Karpas-422 (cell line): ENCODE data around the gene NUP188. TPM values are rescaled to one million over a fixed set of nuclear protein-coding genes. Genes with fewer than 3 reads are reported as not detected.
"Not testable (repeated sequence)": the region's sequence is repeated elsewhere in the genome, so short reads cannot be mapped to it uniquely, and the experiment has no call there.

Experiments
- DNase-seq: peaks from one replicate; pipeline ENCODE4 v3.0.0-alpha.2; 2015
- H2AFZ ChIP-seq: fragments of 200-600 bp; sonication (generic); 2 replicates; pipeline ENCODE4 v1.6.1; 2014; ENCODE audit warnings: antibody characterized with exemption, low read length, mixed read lengths
- H3K27ac ChIP-seq: fragments of 200-600 bp; sonication (generic); 2 replicates; pipeline ENCODE4 v1.5.1; 2014; ENCODE audit warnings: mild to moderate bottlenecking, low read length, moderate library complexity
- H3K27me3 ChIP-seq: fragments of 200-600 bp; sonication (generic); 2 replicates; pipeline ENCODE4 v1.6.1; 2014; ENCODE audit warnings: low read length, mixed read lengths
- H3K36me3 ChIP-seq: fragments of 200-600 bp; sonication (generic); 2 replicates; pipeline ENCODE4 v1.6.1; 2014; ENCODE audit warnings: low read length, mixed read lengths; ENCODE audit not compliant: insufficient read depth
- H3K4me1 ChIP-seq: fragments of 200-600 bp; sonication (generic); 2 replicates; pipeline ENCODE4 v1.6.1; 2014; ENCODE audit warnings: mild to moderate bottlenecking, low read length, mixed read lengths
- H3K4me2 ChIP-seq: fragments of 200-600 bp; sonication (generic); 2 replicates; pipeline ENCODE4 v1.6.1; 2014; ENCODE audit warnings: low read length, low read depth, mild to moderate bottlenecking; ENCODE audit not compliant: poor library complexity, severe bottlenecking
- H3K4me3 ChIP-seq: fragments of 200-600 bp; sonication (generic); 2 replicates; pipeline ENCODE4 v1.5.1; 2014; ENCODE audit warnings: mild to moderate bottlenecking, antibody characterized with exemption, low read length, mixed read lengths
- H3K79me2 ChIP-seq: fragments of 200-600 bp; sonication (generic); 2 replicates; pipeline ENCODE4 v1.6.1; 2014; ENCODE audit warnings: mild to moderate bottlenecking, low read length, mixed read lengths
- H3K9ac ChIP-seq: fragments of 200-600 bp; sonication (generic); 2 replicates; pipeline ENCODE4 v1.6.0; 2014; ENCODE audit warnings: low read length
- H3K9me2 ChIP-seq: fragments of 200-600 bp; sonication (generic), shearing (Covaris generic); replicated peaks from 2 replicates; pipeline ENCODE4 v1.6.0; 2014; ENCODE audit warnings: mild to moderate bottlenecking, low read length, moderate library complexity; ENCODE audit not compliant: insufficient read depth
- H3K9me3 ChIP-seq: fragments of 300-700, 200-600 bp; sonication (generic); 2 replicates; pipeline ENCODE4 v1.6.1; 2014; ENCODE audit warnings: low read length, mixed read lengths
- H4K20me1 ChIP-seq: fragments of 200-600 bp; sonication (generic); 2 replicates; pipeline ENCODE4 v1.6.1; 2014; ENCODE audit warnings: mild to moderate bottlenecking, antibody characterized with exemption, low read length, low read depth; ENCODE audit not compliant: insufficient read depth
- total RNA-seq: library from RNA; depleted of rRNA; stranded (reverse); fragments of >200 nt; shearing (Covaris generic); gene quantifications from 2 replicates; pipeline ENCODE4 v1.2.3, GENCODE V29; 2014; ENCODE audit warnings: low replicate concordance

NUP188 gene
- total RNA-seq, 1 experiment from 2014 or later, result 32.1 TPM

- not testable (repeated sequence) for DNase-seq, H3K27me3 ChIP-seq, H4K20me1 ChIP-seq, H3K9me2 ChIP-seq, H2AFZ ChIP-seq, H3K4me3 ChIP-seq, H3K36me3 ChIP-seq, H3K9ac ChIP-seq, H3K9me3 ChIP-seq, H3K27ac ChIP-seq, H3K4me2 ChIP-seq
- H3K79me2 ChIP-seq, result peaks cover 35% of the 10 kb centered on the region
- H3K4me1 ChIP-seq, result peaks cover 19% of the 10 kb centered on the region
Measured at GRCh38 chr9:128944966-128945365, 2.5 kb upstream of the NUP188 start.

GRCh38 chr9:128945798-128946501 is 1.5 kb upstream of the NUP188 start:
- DNase-seq, result no peak
- H3K4me3 ChIP-seq, result peak overlapping the region; percentile 97; the same call in 1 of the 2 replicates
- H3K27ac ChIP-seq, result no peak overlapping the region
- H2AFZ ChIP-seq, result no peak overlapping the region
- H3K4me2 ChIP-seq, result peak overlapping the region; percentile 98
- no peaks in the 10 kb centered on the region for H3K27me3 ChIP-seq
- 0 out of 2 replicates have a peak, but pooled peaks cover 3% of the 10 kb centered on the region for H3K36me3 ChIP-seq
- H3K9ac ChIP-seq, result peak overlapping the region; percentile 97
- H3K9me2 ChIP-seq, result no peaks in the 10 kb centered on the region
- H3K79me2 ChIP-seq, result peaks cover 35% of the 10 kb centered on the region
- peaks cover 19% of the 10 kb centered on the region for H3K4me1 ChIP-seq
- H4K20me1 ChIP-seq, result no peaks in the 10 kb centered on the region
- no peaks in the 10 kb centered on the region for H3K9me3 ChIP-seq

- Histone ChIP-seq H3K79me2 (peaks cover 35% of the 10 kb centered on the region), H3K4me2 (peak overlapping the region; percentile 98), H3K9me2 (no peaks in the 10 kb centered on the region), H3K27ac (no peak overlapping the region), H3K9ac (peak overlapping the region; percentile 97), H3K36me3 (0 out of 2 replicates have a peak, but pooled peaks cover 3% of the 10 kb centered on the region), H3K27me3 (no peaks in the 10 kb centered on the region), H3K9me3 (no peaks in the 10 kb centered on the region), H3K4me1 (peaks cover 19% of the 10 kb centered on the region), H3K4me3 (peak overlapping the region; percentile 97), H4K20me1 (no peaks in the 10 kb centered on the region), H2AFZ (peak overlapping the region; percentile 39)
- DNase-seq, result no peak
Measured at GRCh38 chr9:128946571-128947276, 775 bp upstream of the NUP188 start.

GRCh38 chr9:128947277-128947526 is 297 bp upstream of the NUP188 start:
- Histone ChIP-seq H3K27ac (no peak overlapping the region), H3K4me3 (peak overlapping the region; percentile 97), H3K4me2 (peak overlapping the region; percentile 98), H3K9ac (peak overlapping the region; percentile 97), H3K4me1 (peaks cover 19% of the 10 kb centered on the region), H3K9me2 (no peaks in the 10 kb centered on the region), H3K36me3 (0 out of 2 replicates have a peak, but pooled peaks cover 3% of the 10 kb centered on the region), H4K20me1 (no peaks in the 10 kb centered on the region), H3K9me3 (no peaks in the 10 kb centered on the region), H2AFZ (peak overlapping the region; percentile 39), H3K79me2 (peaks cover 35% of the 10 kb centered on the region), H3K27me3 (no peaks in the 10 kb centered on the region)
- no peak for DNase-seq

GRCh38 chr9:128961403-128961802 is 13.9 kb downstream of the NUP188 start:
- not testable (repeated sequence) for DNase-seq, H3K9ac ChIP-seq, H3K9me3 ChIP-seq, H3K9me2 ChIP-seq, H2AFZ ChIP-seq, H3K27me3 ChIP-seq, H3K4me2 ChIP-seq, H3K79me2 ChIP-seq, H4K20me1 ChIP-seq, H3K27ac ChIP-seq, H3K4me3 ChIP-seq, H3K4me1 ChIP-seq
- peaks cover 39% of the 10 kb centered on the region for H3K36me3 ChIP-seq

GRCh38 chr9:128969491-128969890 is 22.0 kb downstream of the NUP188 start:
- Histone ChIP-seq H3K36me3 (peaks cover 43% of the 10 kb centered on the region; the same call in 1 of the 2 replicates), H4K20me1 (no peaks in the 10 kb centered on the region), H3K27me3 (no peaks in the 10 kb centered on the region), H3K4me3 (no peak overlapping the region), H3K27ac (no peak overlapping the region), H3K4me1 (peaks cover 7% of the 10 kb centered on the region), H2AFZ (no peak overlapping the region), H3K79me2 (no peaks in the 10 kb centered on the region), H3K9ac (no peak overlapping the region), H3K9me2 (no peaks in the 10 kb centered on the region), H3K4me2 (no peak overlapping the region), H3K9me3 (no peaks in the 10 kb centered on the region)
- DNase-seq, result no peak

- H3K27me3 ChIP-seq, result no peaks in the 10 kb centered on the region
- DNase-seq, result no peak
- H3K4me2 ChIP-seq, result no peak overlapping the region
- no peaks in the 10 kb centered on the region for H3K79me2 ChIP-seq
- no peak overlapping the region for H3K4me3 ChIP-seq
- H4K20me1 ChIP-seq, result no peaks in the 10 kb centered on the region
- no peaks in the 10 kb centered on the region for H3K9me2 ChIP-seq
- no peak overlapping the region for H3K27ac ChIP-seq
- H3K4me1 ChIP-seq, result no peaks in the 10 kb centered on the region
- H2AFZ ChIP-seq, result no peak overlapping the region
- peaks cover 50% of the 10 kb centered on the region; the same call in 1 of the 2 replicates for H3K36me3 ChIP-seq
- H3K9me3 ChIP-seq, result no peaks in the 10 kb centered on the region
- no peak overlapping the region for H3K9ac ChIP-seq
Measured at GRCh38 chr9:128972956-128973355, 25.5 kb downstream of the NUP188 start.

- Histone ChIP-seq H3K4me3 (no peak overlapping the region), H3K79me2 (no peaks in the 10 kb centered on the region), H2AFZ (no peak overlapping the region), H4K20me1 (no peaks in the 10 kb centered on the region), H3K27ac (no peak overlapping the region), H3K36me3 (peaks cover 49% of the 10 kb centered on the region), H3K9ac (no peak overlapping the region), H3K4me1 (no peaks in the 10 kb centered on the region), H3K27me3 (no peaks in the 10 kb centered on the region), H3K9me3 (no peaks in the 10 kb centered on the region), H3K9me2 (no peaks in the 10 kb centered on the region), H3K4me2 (no peak overlapping the region)
- no peak for DNase-seq
Measured at GRCh38 chr9:128979111-128979510, 31.6 kb downstream of the NUP188 start.
